WI38 (cell line): ENCODE data around the gene CXCL8.
A peak's percentile ranks its signal among the peaks of the same experiment; 100 is the strongest.
"Not testable (repeated sequence)": the region's sequence is repeated elsewhere in the genome, so short reads cannot be mapped to it uniquely, and the experiment has no call there.

ENCODE experiments used
- H3K4me3 ChIP-seq: 2 replicates; pipeline ENCODE4 v1.5.1; 2011; ENCODE audit warnings: low read depth, mild to moderate bottlenecking, control low read depth, low read length
- CTCF ChIP-seq: IDR thresholded peaks from 2 replicates; pipeline ENCODE4 v1.5.1; 2012; ENCODE audit warnings: low read depth, mild to moderate bottlenecking, control low read depth, low read length

Gene CXCL8

DNA sequence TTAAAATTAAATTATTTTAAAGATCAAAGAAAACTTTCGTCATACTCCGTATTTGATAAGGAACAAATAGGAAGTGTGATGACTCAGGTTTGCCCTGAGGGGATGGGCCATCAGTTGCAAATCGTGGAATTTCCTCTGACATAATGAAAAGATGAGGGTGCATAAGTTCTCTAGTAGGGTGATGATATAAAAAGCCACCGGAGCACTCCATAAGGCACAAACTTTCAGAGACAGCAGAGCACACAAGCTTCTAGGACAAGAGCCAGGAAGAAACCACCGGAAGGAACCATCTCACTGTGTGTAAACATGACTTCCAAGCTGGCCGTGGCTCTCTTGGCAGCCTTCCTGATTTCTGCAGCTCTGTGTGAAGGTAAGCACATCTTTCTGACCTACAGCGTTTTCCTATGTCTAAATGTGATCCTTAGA lies at the start of gene CXCL8:
TSS of gene CXCL8 (plus strand) at position 217 of the 426 bp plus-strand sequence. CDS start at position 307, 90 bp downstream.
- peak within 1 kb of the TSS; percentile 28 for H3K4me3 ChIP-seq

GRCh38 chr4:73691201-73691600 lies 49.2 kb upstream of the CXCL8 start:
- not testable (repeated sequence) for H3K4me3 ChIP-seq

More for the DNA sequence above, at the start of gene CXCL8:
- TF ChIP-seq CTCF, result no peak

DNA sequence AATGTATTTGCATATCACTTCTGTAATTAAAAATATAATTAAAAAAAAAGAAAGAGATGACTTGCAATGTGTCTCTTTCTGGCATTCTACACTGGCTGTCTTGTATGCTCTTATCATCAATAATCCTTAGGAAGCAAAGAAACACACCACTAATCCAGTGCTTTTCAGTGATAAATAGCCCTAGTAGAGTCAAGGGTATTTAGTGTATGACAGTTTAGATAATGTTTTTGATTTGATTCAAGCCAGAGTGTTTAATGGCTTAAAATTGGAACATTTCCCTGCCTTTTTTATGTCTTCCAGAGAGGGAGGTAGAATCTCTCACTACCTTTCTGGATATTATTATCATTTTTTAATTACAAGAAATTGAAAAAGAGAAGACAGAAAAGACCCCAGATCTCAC lies 48.6 kb upstream of the CXCL8 start:
- no peak for TF ChIP-seq CTCF
- no peak overlapping the region for H3K4me3 ChIP-seq

DNA sequence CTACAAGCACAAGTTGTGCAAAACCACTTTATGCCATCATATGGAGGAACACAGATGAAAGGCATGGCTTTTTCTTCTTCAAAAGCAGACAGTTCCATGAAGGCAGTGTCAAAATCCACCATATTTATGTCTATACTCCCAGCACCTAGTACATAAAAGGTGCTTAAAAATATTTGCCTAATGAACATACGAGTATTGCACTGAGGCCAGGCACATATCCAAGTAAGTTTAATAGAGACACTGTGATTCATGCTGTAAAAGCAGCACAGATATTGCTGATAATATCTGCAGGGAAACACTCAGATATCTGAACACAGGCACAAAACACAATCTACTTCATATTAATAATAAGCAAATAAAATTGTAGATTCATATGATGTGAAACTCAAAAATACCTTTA lies 48.1 kb upstream of the CXCL8 start:
- H3K4me3 ChIP-seq, result no peak overlapping the region
- TF ChIP-seq CTCF, result no peak

DNA sequence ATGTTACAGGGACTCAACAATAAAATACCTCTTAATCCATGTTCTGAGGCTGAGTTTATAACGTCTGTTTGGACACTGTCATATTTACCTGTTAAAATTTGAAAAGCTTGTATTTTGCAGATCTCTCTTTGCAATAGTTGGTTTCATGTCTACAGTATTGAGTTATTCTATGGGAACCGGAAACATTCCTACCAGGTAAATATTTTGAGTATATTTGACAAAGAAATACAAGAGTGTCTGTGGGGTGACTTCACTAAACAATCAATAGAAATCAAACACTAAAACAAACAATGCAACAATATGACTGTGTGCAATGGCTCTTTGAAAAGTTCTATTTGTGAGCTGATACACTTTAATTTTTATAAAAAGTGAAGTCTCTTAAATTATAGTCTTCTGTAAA lies 47.7 kb upstream of the CXCL8 start:
- TF ChIP-seq CTCF, result no peak
- no peak overlapping the region for H3K4me3 ChIP-seq

DNA sequence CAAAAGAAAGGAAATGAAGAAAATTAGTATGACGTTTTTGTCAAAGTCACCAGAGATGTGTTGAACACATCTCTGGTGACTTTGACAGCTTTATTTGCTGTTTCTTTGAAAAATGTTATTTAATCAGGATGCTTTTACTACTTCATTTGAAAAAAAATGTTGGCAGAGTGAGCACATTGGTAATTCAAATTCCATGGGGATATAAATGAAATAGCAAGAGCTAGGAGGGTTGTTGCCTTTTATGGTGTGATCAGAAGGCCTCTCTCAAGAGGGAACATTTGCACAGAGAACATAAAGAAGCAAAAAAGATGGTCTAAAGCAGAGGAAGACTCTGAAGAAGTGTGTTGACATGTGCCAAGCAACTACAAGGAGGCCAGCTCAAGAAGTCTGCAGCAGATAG lies 46.6 kb upstream of the CXCL8 start:
- H3K4me3 ChIP-seq, result no peak overlapping the region
- TF ChIP-seq CTCF, result no peak

- no peak for TF ChIP-seq CTCF
- no peak overlapping the region for H3K4me3 ChIP-seq
These were observed 42.2 kb upstream of the CXCL8 start for GRCh38 chr4:73698217-73698616.

- TF ChIP-seq CTCF, result no peak
- no peak overlapping the region for H3K4me3 ChIP-seq
These were observed 39.3 kb upstream of the CXCL8 start for GRCh38 chr4:73701116-73701515.
